GM12874 (cell line): Measurements from ENCODE around the gene PGBD5.

ENCODE experiments used
- TF ChIP-seq, protein P1 (sequence below): IDR thresholded peaks from 2 replicates; pipeline ENCODE4 v1.5.1; 2011; ENCODE audit warnings: low read depth, mild to moderate bottlenecking, control low read depth, low read length, moderate library complexity; ENCODE audit not compliant: insufficient read depth

Gene PGBD5

DNA sequence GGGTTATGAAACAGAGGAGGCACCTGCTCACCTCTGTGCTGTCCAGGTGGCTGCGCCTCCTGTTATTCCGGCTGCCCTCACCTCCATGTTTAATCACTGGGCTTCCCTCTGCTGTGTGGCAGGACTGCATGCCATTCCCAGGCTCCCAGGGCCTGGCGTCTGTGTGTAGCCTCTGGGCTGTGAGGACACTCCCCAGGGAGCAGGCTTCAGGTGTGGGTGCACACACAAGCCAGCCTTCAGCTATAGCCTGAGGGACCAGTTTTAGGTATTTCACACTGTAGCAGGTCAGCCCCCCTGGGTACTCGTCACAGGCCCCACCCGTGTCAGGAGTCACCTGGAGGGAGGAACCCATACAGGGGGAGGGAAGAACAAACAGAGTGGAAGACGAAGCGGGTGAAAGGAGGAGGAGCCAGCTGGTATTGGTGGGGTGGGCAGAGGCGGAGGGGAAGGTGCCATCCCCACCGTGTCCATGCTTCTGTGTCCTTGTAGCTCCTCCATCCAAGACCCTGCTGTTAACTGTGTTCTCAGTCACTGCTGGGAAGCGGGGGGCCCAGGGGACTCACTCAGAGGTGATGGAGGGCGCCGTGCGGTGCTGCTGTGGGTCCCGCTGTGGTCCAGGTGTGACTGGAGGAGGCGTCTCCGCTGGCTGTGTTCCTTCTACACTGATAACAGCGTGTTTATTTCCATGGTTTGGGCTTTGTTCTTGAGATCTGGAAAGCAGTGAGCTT lies 158.6 kb downstream of the PGBD5 start:
- TF ChIP-seq, protein P1, sequence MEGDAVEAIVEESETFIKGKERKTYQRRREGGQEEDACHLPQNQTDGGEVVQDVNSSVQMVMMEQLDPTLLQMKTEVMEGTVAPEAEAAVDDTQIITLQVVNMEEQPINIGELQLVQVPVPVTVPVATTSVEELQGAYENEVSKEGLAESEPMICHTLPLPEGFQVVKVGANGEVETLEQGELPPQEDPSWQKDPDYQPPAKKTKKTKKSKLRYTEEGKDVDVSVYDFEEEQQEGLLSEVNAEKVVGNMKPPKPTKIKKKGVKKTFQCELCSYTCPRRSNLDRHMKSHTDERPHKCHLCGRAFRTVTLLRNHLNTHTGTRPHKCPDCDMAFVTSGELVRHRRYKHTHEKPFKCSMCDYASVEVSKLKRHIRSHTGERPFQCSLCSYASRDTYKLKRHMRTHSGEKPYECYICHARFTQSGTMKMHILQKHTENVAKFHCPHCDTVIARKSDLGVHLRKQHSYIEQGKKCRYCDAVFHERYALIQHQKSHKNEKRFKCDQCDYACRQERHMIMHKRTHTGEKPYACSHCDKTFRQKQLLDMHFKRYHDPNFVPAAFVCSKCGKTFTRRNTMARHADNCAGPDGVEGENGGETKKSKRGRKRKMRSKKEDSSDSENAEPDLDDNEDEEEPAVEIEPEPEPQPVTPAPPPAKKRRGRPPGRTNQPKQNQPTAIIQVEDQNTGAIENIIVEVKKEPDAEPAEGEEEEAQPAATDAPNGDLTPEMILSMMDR = no peak

DNA sequence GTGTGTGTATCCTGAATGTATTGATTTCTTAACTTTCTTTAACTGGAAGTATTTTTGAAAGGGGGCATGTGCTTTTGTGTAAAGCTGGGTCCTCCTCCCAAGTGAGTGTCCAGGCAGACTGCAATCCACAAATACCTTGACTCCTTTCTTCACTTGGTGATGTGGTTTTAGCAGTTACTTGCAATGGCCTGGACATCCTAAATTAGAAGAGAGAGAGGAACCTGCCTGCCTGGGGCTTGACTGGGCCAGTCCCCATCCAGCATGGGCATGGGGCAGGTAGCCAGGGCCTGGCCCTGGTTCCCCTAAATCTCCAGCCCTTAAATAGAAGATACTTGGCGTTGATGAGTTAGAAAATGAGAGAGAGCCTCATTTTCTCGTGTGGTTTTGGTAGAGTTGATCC lies 159.7 kb downstream of the PGBD5 start:
- TF ChIP-seq, protein P1 = no peak

DNA sequence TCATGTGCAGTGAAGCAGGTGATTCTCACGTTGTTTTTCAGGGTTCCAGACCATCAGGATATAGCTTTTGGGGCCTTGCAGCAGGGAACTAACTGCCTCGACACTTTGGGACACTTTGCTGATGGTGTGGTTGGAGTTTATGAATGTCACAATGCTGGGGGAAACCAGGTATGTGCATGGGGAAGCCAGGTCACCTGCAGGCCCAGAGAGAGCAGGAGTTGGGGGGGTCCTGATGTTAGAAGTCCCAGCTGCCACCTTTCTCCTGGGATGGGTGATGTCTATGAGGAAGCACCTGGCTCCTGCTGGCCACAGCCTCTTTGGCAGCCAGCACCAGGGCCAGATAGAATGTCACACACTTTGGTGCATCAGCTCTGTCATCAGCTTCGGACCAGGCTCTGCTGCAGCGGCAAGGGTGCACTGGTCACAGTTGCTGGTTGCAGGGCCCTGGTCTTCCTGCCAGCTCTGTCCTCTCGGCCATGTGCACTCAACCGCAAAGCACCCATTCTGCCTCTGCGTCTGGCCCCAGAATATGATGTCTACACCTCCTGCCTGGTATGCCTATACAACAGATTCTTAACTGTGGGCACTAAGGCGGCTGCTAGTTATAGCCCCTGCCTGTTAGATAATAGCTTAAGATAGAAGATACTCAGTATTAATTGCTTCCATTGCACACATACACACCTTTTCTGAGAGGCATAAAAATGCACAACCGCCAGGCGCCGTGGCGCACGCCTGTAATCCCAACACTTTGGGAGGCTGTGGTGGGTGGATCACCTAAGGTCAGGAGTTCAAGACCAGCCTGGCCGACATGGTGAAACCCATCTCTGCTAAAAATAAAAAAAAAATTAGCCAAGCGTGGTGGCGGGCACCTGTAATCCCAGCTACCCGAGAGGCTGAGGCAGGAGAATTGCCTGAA lies 160.7 kb downstream of the PGBD5 start:
- TF ChIP-seq, protein P1 = no peak
